Activated naive CD4-positive, alpha-beta T cell treated with anti-CD3 and anti-CD28 coated beads, Interleukin-2, amount 50 U/mL, for 72 hours (primary cell): ENCODE data around the gene RGS14. TPM values are rescaled to one million over a fixed set of nuclear protein-coding genes. Genes with fewer than 3 reads are reported as not detected.
A peak's percentile ranks its signal among the peaks of the same experiment; 100 is the strongest.

Source experiments
- ATAC-seq, 2 donors: fragments of 150-1000 bp; cut with Tn5 transposase; 2 replicates each; pipeline ENCODE4 v1.10.0; 2021; ENCODE audit warnings: mild to moderate bottlenecking in 2 of 2, moderate library complexity in 2 of 2
- DNase-seq, 2 donors: peaks; one replicate each; pipeline ENCODE4 v3.0.0; 2021 to 2022; ENCODE audit warnings: low spot score in 2 of 2
- H3K27ac Mint-ChIP-seq, 2 donors: one replicate each; pipeline ENCODE4 v1.8.0; 2022; ENCODE audit warnings: mild to moderate bottlenecking in 2 of 2, mixed read lengths in 2 of 2
- H3K36me3 Mint-ChIP-seq, 2 donors: one replicate each; pipeline ENCODE4 v1.8.0; 2022; ENCODE audit warnings: mixed read lengths in 2 of 2
- H3K9me3 Mint-ChIP-seq, 2 donors: one replicate each; pipeline ENCODE4 v1.8.0; 2022; ENCODE audit warnings: mixed read lengths in 2 of 2
- total RNA-seq, 2 donors: library from RNA; stranded (reverse); gene quantifications; one replicate each; pipeline ENCODE4 v1.2.3, GENCODE V29; 2022

RGS14 gene, protein sequence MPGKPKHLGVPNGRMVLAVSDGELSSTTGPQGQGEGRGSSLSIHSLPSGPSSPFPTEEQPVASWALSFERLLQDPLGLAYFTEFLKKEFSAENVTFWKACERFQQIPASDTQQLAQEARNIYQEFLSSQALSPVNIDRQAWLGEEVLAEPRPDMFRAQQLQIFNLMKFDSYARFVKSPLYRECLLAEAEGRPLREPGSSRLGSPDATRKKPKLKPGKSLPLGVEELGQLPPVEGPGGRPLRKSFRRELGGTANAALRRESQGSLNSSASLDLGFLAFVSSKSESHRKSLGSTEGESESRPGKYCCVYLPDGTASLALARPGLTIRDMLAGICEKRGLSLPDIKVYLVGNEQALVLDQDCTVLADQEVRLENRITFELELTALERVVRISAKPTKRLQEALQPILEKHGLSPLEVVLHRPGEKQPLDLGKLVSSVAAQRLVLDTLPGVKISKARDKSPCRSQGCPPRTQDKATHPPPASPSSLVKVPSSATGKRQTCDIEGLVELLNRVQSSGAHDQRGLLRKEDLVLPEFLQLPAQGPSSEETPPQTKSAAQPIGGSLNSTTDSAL
- 10 to 100 TPM; 22.0 to 77.6 TPM for total RNA-seq

DNA sequence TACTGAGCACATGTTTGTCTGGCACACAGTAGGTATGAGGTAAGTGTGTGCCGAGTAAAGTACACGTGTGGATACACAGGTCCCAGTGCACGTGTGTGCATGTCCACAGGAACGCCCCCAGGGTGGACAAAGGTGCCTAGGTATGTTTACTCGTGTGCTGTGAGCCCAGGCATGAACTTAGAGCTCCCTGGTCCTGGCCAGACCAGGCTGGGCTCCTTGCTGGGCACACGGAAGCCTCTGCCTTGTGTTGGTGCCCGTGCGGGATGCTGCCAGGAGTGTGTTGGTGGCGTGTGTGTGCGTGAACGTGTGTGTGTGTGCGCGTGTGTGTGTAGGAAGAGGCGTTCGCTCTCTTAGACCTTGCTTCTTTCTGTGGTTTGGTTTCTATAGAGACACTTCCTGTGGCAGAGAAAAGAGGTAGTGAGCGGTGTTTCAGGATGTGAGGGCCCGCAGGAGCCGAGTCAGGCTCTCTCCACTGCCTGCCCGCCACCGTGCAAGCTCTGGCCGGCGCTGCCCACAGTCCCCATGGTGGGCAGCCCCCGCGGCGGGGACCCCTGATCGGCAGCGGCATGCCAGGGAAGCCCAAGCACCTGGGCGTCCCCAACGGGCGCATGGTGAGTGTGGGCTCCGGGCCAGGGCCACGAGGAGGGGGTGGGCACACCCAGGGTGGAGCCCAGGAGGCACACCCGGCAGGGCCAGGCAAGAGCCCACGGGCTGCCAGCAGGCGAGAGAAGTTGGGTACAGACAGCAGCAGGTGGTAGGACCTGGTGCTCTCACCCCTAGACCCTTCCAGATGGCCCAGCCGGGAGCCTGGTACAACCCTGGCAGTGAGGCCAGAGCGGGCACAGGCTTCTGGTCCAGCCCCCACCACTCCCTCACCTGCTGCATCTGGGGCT, at the start of gene RGS14:
Gene RGS14 (plus strand): TSS at position 466 of the 893 bp plus-strand sequence. CDS start 101 bp downstream, at position 567.
- peak in 1 of 2 donors; percentile 60 for DNase-seq
- H3K36me3 Mint-ChIP-seq: peaks cover 0 to 45% of the 10 kb centered on the region in 2 donors
- peaks cover 0 to 17% of the 10 kb centered on the region in 2 donors for H3K9me3 Mint-ChIP-seq
- ATAC-seq: peak; percentile 91 to 95
- H3K27ac Mint-ChIP-seq: peak within 1 kb of the TSS; percentile 72 to 97

DNA sequence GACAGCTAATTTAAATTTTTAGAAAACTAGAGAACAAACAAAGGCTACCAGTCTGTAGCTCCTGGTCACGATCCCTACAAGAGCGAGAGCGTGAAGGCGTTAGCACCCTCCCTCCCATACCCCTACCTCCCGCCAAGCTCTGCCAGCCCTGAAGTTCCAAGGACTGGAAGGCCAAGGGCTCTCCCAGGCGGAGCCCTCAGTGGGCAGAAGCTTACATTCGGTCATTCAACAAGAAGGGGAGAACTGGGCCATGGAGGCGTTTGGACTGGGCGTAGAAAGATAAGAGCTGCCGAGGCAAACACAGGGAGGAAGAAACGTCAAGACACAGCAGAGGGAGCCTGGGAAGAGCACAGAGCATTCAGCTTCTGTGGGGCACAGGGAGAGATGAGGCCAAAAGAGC, 49.0 kb upstream of the RGS14 start:
- Mint-ChIP-seq H3K36me3 (peaks cover 22 to 46% of the 10 kb centered on the region in 2 donors), H3K27ac (peak overlapping the region in 1 of 2 donors; percentile 93), H3K9me3 (no peaks in the 10 kb centered on the region)
- DNase-seq: no peak
- ATAC-seq: no peak

DNA sequence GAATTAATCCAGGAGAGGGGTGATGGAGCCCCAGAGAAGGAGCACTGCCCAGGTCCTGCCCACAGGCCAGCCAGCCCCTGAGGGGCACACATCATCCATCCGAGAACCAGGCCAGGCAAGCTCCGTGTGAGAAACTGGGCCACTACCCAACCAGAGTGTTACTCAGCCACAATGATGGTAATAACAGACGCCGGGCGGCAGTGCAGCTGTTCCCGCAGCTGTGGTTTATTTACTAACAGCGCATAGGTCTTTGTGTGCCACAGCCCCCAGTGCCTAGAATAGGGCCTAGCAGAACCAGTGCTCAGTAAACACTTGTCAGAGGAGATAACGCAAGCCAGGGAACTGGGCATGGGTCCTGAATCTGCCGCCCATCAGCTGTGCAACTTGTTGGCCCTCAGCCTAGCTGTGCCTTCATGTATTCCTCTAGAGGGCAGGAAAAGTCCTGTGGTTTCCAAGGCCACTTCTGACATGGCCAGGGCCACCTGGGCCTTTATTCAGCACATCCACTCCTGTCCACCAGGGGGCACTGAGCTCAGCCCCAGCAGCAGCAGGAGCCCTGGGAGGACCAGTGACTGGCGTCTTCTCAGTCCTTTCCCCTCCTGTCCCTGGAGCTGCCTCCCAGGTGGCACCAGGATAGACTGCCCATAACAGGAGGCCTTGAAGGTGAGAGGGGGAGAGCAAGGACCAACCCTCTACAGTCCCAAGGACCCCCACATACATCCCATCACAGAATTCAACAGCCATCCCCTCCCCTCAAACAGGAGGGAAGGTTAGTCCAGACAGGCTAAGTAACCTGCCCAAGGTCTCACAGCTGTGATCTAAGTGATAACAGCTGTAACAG, 48.2 kb upstream of the RGS14 start:
- no peaks in the 10 kb centered on the region for H3K9me3 Mint-ChIP-seq
- peak; percentile 15 to 25 for ATAC-seq
- H3K27ac Mint-ChIP-seq: no peak overlapping the region

DNA sequence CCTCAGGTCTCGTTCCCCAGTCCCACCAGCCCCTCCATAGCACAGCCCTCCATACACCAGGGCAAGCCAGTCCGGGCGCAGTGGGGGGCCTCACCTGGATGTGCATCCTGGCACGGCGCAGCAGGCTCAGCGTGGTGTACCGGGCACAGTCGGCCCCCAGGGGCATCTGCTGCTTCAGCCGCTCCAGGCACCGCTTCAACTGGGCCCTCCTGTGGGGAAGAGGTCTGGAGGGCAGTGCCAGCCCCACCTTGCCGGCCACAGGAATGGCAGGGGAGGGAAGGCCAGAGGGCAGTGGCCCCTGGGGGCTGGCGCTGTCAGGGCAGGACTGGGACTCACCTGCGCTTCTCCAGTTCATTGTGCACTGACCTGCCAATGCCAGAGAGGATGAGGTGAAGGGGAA, 47.4 kb upstream of the RGS14 start:
- no peak for ATAC-seq
- no peak overlapping the region for H3K27ac Mint-ChIP-seq
- H3K9me3 Mint-ChIP-seq: no peaks in the 10 kb centered on the region
- H3K36me3 Mint-ChIP-seq: peaks cover 15 to 30% of the 10 kb centered on the region in 2 donors
- DNase-seq: no peak

More for the DNA sequence above, 48.2 kb upstream of the RGS14 start:
- DNase-seq: peak in 1 of 2 donors; percentile 77
- H3K36me3 Mint-ChIP-seq: peaks cover 15 to 38% of the 10 kb centered on the region in 2 donors

DNA sequence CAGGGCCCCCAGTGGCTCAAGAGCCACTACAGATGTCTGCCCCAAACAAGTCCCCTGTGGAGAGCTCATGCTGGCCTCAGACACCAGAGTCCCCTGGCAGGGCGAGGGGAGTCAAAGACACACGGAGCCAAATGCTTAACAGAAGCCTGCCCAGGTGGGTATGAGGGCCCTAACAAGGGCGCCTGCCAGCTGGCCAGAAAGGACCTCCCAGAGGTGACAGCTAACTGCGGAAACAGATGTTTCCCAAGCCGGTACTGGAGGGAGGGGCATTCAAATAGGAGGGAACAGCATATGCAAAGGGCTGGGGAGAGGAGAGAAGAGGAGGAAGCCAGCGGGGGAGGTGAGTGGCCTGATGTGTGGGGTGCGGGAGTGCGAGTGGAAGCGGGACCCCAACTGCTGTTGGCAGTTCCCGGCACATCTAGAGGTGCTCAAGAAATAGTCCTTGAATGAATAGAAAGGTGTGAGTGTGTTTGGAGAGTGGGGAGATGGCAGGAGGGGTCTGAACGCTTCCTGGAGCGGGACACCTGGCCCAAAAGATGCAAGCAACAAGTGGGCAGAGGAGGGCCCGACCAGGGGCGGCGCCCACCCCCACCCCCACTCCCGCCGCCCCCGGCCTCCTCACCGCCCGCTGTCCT, 46.9 kb upstream of the RGS14 start:
- no peak for ATAC-seq
- peaks cover 15 to 25% of the 10 kb centered on the region in 2 donors for H3K36me3 Mint-ChIP-seq
- no peak for DNase-seq
- H3K9me3 Mint-ChIP-seq: no peaks in the 10 kb centered on the region
- peak overlapping the region; percentile 89 to 90 for H3K27ac Mint-ChIP-seq

DNA sequence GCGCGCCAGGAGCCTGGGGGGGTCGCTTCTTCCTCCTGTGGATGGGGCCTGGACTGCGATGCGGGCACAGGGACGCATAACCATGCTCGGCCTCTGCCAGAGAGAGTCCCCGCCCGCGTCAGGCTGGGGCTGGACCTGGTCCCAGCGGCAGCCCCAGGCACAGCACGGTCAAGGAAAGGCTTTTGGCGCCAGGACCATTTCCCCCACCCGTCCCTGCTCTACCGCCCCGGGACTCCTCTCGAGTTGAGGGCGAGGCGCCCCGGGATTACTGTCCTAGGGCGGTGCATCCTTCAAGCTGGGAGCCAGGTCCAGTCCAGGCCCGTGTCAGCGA, 46.4 kb upstream of the RGS14 start:
- Mint-ChIP-seq H3K27ac (peak overlapping the region in 1 of 2 donors; percentile 90), H3K36me3 (peaks cover 15 to 20% of the 10 kb centered on the region in 2 donors), H3K9me3 (no peaks in the 10 kb centered on the region)
- ATAC-seq: no peak
- DNase-seq: no peak

DNA sequence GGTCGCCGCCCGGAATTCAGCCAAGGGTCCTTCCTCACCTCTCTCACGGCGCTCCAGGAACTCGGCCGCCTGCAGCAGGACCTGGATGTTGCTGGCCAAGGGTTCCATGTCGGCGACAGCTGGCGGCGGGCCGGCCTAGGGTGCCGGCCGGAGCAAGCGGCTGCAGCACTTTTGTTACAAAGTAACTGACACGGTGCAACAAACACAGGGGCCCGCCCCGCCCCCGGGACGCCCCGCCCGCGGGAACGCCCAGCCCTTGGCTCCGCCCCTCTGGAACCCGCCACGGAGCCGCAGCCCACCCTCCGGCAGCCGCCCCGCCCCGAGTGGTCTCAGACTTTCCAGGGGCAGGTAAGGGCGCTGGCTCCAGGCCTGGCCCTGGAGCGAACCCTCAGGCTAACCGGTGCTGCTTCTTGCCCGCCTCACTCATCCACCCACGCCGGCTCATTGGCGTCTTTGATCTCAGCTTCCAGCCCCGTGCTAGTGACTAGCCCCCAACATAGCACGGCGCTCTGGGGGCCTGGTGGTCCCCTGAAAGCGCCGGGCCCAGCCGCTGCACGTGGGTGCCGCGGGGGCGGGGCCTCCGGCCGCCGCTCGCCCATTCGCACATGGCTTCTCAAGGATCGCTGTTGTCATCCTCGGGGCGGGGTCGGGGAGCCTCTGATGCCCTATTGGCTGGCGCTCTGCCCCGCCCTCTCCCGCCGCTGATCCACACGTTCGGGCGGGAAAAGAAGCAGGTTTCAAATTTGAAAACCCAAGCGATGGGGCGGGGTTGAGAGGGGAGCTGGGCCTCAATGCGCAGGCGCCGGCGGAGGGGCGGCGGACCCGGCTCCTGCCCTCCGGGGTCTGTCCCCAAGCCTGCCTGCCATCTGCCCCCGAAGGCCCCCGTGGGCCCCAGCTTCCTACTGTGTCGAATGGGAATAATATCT, 45.7 kb upstream of the RGS14 start, which contains the start of gene MXD3:
Gene MXD3 (minus strand): TSS at position 176 of the 926 bp plus-strand sequence. CDS start 68 bp downstream, at position 108.
- Mint-ChIP-seq H3K27ac (peak within 1 kb of the TSS; percentile 89 to 90), H3K36me3 (peaks cover 14 to 15% of the 10 kb centered on the region in 2 donors), H3K9me3 (no peaks in the 10 kb centered on the region)
- peak; percentile 85 to 88 for ATAC-seq
- peak; percentile 96 to 99 for DNase-seq

DNA sequence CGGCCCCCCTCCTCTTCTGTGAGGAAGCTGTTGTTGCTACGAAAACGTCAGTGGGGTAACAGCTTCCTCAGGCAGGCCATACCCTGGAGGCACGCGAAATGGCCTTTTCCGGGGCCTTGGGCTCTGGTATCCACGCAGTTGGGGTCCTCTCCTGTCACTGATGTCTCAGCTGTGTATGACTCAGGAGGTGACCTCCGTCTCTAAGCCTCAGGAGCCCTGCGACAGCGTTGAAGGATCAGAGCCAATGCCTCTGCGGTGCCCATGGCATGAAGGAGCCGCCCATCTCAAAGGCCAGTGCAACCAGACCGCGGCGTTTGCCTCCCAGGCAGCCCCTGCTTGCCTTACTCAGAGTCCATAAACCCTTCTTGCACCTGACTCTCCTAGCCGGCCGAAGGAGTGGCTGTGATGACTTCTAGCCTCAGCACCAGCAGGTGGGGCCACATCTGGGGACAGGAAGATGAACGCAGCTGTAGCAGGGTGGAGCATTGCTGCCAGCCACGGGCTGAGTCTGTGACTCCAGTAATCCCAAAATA, 45.0 kb upstream of the RGS14 start:
- H3K27ac Mint-ChIP-seq: peak overlapping the region; percentile 88 to 90
- ATAC-seq (peak; percentile 35 to 67), DNase-seq (peak in 1 of 2 donors; percentile 64)
- H3K36me3 Mint-ChIP-seq: peaks cover 13 to 15% of the 10 kb centered on the region in 2 donors
- H3K9me3 Mint-ChIP-seq: no peaks in the 10 kb centered on the region

DNA sequence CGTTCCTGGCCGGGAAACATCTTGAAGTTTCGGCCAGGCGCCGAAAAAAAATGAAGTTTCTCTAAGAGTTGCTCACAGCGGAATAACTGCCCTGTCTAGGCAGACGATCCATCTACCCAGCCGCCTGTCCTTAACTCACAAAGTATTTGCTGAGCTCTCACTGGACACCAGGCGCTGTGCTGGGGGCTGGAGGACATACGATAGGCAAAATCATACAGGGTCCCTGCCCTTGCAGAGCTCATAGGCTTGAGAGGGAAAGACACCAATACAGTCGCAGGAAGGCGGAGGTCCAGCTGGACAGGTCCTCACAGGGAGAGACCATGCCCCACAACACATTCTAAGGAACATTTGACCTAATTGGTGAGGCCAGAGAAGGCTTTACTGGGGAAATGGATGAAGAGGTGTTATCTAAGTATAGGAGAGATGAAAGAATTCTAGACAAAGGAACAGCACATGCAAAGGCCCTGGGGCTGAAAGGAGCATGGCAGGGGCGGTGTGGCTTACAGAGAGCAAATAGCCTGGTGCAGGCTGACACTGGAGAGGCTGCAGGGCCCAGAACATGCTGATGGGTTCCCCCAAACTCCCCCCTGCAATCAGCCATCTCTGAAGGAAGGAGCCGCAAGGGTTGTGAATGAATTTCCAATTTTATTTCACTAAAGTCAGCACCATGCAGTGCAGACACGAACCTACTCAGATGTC, 44.0 kb upstream of the RGS14 start:
- H3K9me3 Mint-ChIP-seq: no peaks in the 10 kb centered on the region
- peaks cover 11 to 15% of the 10 kb centered on the region in 2 donors for H3K36me3 Mint-ChIP-seq
- H3K27ac Mint-ChIP-seq: no peak overlapping the region
- DNase-seq (no peak), ATAC-seq (no peak)

DNA sequence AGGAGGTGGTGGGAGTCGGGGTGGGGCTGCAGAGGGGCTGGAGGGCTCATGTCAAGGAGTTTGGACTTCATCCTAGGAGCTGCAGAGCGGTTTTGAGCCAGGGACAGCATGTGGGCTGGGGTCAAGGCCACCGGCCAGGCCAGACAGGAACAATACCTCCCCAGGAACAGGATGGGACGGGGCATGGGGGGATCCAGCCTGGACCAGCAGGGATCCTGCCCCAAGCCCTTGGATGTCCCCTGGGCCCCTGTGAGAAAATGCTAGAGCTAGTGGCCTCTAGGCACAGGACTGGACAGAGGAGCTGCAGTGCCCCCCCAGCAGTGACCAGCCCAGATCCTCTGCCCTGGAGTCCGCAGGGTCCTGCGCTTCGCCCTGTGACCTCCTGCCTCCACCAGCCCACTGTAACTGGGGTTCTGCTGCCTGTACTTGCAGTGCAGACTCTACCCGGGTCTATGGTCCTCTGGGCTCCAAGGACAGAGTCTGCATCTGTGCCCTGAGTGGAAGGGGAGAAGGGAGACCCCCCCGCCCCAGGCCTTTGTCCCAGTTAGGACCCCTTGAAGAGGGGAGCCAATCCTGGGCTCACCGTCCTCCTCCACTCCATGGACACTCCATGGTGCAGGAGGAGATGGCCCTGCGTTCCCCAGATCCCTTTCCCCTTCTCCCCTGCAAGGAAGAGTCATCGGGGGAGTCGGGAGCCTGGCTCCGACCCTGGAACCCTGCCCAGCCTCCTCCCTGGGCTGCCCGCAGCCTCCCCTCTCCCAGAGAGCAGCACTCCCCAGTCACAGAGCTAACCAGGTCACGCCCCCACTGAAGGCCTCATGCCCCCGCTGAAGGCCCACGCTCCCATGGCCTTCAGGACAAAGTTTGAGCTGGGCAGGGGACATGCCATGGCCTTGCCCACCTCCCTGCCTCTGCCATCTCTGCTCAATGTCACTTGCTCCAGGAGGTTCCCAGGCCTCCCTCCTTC, 43.1 kb upstream of the RGS14 start:
- no peak for ATAC-seq
- peaks cover 7 to 14% of the 10 kb centered on the region in 2 donors for H3K36me3 Mint-ChIP-seq
- DNase-seq: no peak
- H3K9me3 Mint-ChIP-seq: no peaks in the 10 kb centered on the region
- H3K27ac Mint-ChIP-seq: no peak overlapping the region

DNA sequence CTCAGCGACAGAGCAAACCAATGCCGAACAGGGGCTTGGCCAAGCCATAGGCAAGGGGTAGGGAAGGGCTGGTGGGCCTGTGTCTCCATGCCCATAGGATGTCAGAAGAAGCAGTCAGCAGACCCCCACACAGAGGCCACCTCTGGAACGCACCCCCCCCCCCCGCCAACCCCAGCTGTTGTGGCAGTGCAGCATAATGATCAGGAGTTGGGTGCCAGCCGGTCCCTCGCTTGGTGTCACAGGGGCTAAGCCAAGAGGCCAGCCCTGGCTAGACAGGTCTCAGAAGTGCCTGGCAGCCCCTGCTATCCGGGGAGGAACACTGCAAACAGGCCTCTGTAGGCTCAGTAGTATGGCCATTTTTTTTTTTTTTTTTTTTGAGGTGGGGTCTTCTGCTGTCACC, 42.3 kb upstream of the RGS14 start:
- no peak for DNase-seq
- no peaks in the 10 kb centered on the region for H3K9me3 Mint-ChIP-seq
- H3K36me3 Mint-ChIP-seq: peaks cover 7 to 11% of the 10 kb centered on the region in 2 donors
- H3K27ac Mint-ChIP-seq: no peak overlapping the region
- ATAC-seq: no peak

DNA sequence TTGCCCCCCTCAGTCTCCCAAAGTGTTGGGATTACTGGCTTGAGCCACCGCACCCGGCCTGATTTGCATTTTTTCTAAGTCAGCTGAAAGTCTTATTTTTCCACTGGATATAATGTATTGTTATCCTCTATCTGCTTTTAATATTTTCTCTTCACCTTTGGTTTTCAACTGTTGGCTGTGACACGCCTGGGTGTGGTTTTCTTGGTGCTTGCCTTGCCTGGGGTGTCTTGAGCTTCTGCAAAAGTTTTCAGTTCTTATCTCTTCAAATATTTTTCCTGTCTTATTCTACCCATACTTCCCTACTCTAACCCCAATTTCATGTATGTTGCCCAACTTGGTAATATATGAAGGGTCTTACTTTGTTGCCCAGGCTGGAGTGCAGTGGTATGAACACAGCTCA, 41.7 kb upstream of the RGS14 start:
- Mint-ChIP-seq H3K9me3 (no peaks in the 10 kb centered on the region), H3K27ac (peak overlapping the region in 1 of 2 donors; percentile 76), H3K36me3 (peaks cover 2 to 6% of the 10 kb centered on the region in 2 donors)
- DNase-seq (no peak), ATAC-seq (no peak)

DNA sequence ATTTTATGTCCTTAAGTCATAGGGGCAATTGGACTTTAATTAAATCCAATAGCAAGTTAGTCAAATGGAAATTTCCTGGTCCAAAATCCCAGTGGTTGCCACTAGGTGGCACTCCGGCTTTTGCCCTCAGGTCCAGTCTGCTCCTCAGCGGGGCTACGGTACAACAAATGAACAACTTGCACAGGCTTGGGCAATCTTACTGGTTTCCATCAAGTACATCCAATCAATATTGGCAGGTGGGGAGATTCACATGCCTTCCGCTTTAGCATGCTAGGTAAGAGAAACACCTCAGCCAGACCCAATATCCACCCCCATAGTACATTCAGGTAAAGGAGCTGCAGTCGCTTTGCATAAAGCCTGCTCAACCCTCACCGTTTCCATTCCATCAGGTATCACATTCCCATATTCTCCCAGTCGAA, 39.8 kb upstream of the RGS14 start:
- ATAC-seq (peak; percentile 59 to 60), DNase-seq (peak in 1 of 2 donors; percentile 77)
- Mint-ChIP-seq H3K27ac (no peak overlapping the region), H3K36me3 (no peaks in the 10 kb centered on the region), H3K9me3 (no peaks in the 10 kb centered on the region)
